Eye (tissue), 1 donor: Measurements from ENCODE around the gene CUEDC1.

ENCODE experiments used
- DNase-seq: peaks from one replicate; pipeline ENCODE4 v3.0.0-alpha.2; 2015

CUEDC1 gene

DNA sequence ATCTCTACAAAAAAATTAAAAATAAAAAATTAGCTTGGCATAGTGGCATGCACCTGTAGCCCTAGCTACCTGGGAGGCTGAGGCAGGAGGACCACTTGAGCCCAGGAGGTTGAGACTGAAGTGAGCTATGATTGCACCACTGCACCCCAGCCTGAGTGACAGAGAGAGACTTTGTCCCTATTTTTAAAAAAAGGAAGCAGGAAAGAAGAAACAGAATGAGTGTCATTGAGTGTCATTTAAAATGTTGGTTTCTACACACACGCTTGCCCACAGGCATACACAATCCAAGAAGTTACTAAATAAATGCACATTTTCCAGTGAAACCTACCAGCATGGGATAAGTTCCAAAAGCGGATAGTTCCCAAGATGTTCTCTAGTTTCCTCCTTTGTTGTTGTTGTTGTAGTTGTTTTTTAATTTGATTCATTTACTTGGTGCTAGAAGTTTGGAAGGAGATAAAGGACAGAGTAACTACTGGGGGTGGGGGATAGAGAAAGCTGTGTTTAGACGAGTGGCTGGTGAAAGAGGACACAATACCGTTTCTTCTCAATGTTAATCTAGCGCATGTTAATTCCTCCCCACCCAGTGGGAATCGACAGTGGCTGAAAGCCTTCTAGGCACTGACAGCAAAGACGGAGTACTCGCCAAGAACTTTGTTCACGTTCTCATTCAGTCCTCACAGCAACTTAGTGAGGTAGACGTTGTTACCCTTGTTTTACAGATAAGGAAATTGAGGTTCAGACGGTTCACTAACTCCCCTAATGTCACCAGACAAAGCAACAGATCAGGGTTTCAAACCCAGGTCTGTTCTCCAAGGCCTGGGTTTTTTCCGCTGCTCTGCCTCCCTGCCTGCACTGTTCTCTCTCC, 122.7 kb downstream of the CUEDC1 start:
- DNase-seq, result no peak

- DNase-seq, result no peak
Measured at GRCh38 chr17:57830880-57831279, 124.3 kb downstream of the CUEDC1 start.

GRCh38 chr17:57823469-57824401, 131.5 kb downstream of the CUEDC1 start:
- peak; percentile 45 for DNase-seq

- no peak for DNase-seq
Measured at GRCh38 chr17:57819867-57820266, 135.3 kb downstream of the CUEDC1 start.

GRCh38 chr17:57819285-57819684, 135.9 kb downstream of the CUEDC1 start:
- DNase-seq, result no peak

DNA sequence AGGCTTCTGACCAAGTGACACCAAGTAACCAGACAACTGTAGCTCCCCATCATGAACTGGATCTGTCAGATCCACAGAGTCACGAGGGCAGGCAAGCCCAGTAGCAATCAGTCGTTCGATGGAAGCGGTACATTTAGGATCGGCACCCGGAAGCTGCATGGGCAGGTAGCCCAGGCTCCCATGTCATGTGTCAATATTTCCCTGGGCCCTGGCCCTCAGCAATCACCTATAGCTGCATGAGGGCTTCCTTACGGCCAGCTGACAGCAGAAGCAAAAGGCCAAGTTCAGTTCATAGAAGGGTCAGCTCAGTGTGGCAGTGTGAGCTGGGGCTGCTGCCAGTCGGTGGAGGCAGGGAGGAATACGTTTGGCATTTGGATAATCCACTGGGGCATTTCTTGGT, 137.1 kb downstream of the CUEDC1 start:
- no peak for DNase-seq

DNA sequence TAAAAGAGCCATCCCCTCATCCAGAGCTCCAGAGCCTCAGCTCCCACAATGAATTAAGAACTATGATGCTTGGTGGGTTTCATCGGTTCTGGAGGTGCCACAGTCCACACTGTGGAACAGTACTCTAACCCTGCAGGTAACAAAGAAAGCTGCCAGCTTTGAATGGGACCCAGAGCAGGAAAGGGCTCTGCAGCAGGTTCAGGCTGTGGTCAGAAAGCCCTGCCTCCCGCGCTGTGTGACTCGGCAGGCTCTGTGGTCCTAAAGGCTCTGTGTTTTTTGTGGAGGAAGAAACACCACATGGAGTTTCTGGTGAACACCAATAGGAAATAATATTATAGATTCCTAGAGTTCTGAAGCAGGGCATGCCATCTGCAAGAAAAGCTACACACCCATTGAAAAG, 137.9 kb downstream of the CUEDC1 start:
- DNase-seq, result no peak

- no peak for DNase-seq
Measured at GRCh38 chr17:57814421-57814820, 140.8 kb downstream of the CUEDC1 start.

GRCh38 chr17:57811638-57812280, 143.5 kb downstream of the CUEDC1 start:
- DNase-seq, result no peak
